ENCODE results near the gene BCL7C. TPM values are rescaled to one million over a fixed set of nuclear protein-coding genes. Genes with fewer than 3 reads are reported as not detected.

BCL7C gene
- total RNA-seq, 2 experiments from 2014 or later = 17.8 to 19.1 TPM

GRCh38 chr16:30876867-30877266 lies 17.0 kb downstream of the BCL7C start:
- peak overlapping the region; percentile 88 to 93 for H3K27ac ChIP-seq (ENCODE audit: low read depth in 1 of 2, low read length in 2 of 2)
- no peaks in the 10 kb centered on the region for H3K27me3 Mint-ChIP-seq
- H3K4me1 Mint-ChIP-seq (ENCODE audit: low read depth) = peaks cover 32% of the 10 kb centered on the region
- peaks cover 54% of the 10 kb centered on the region for H3K36me3 Mint-ChIP-seq (ENCODE audit: low read depth)
- no peak for TF ChIP-seq CTCF (IDR thresholded peaks at IDR 0.05)
- CTCF ChIA-PET = interaction anchor here (1.8 to 5.7 kb wide), 2 partner anchors 26 to 32 kb away, joined by 9 to 47 read pairs; no protein-coding TSS in a partner anchor
- H3K4me3 ChIP-seq (ENCODE audit: low read length) = peak overlapping the region; percentile 98
- intact Hi-C loops (cut with DNase I, micrococcal nuclease) = loop anchor here in 1 of 2 experiments (1.0 kb wide), 1 partner anchor 25 kb away; no protein-coding TSS in a partner anchor
- no peaks in the 10 kb centered on the region for H3K9me3 Mint-ChIP-seq
- H3K4me1 ChIP-seq (ENCODE audit: insufficient read depth, low read length) = peaks cover 37% of the 10 kb centered on the region
- peak in 1 of 14 experiments; percentile 25 for DNase-seq
- peaks cover 17% of the 10 kb centered on the region for H3K36me3 ChIP-seq (ENCODE audit: insufficient read depth, low read length)
- POLR2A ChIA-PET = interaction anchor here (4.2 kb wide), 1 partner anchor 25 kb away, joined by 93 read pairs; no protein-coding TSS in a partner anchor
- H3K9me3 ChIP-seq (ENCODE audit: control insufficient read depth in 1 of 2, insufficient read depth in 1 of 2, low read length in 2 of 2) = no peaks in the 10 kb centered on the region
- no peak for ATAC-seq (ENCODE audit: poor library complexity)
- H3K4me3 Mint-ChIP-seq = peak overlapping the region; percentile 96
- H3K27me3 ChIP-seq (ENCODE audit: control insufficient read depth in 1 of 2, insufficient read depth in 2 of 2, low read length in 2 of 2) = no peaks in the 10 kb centered on the region
- peak overlapping the region; percentile 98 for H3K27ac Mint-ChIP-seq

- Mint-ChIP-seq H3K27me3 (no peaks in the 10 kb centered on the region), H3K4me3 (peak overlapping the region; percentile 96), H3K9me3 (no peaks in the 10 kb centered on the region), H3K4me1 (ENCODE audit: low read depth) (peaks cover 30% of the 10 kb centered on the region), H3K36me3 (ENCODE audit: low read depth) (peaks cover 48% of the 10 kb centered on the region), H3K27ac (peak overlapping the region; percentile 98)
- Histone ChIP-seq H3K9me3 (ENCODE audit: control insufficient read depth in 1 of 2, insufficient read depth in 1 of 2, low read length in 2 of 2) (no peaks in the 10 kb centered on the region), H3K27me3 (ENCODE audit: control insufficient read depth in 1 of 2, insufficient read depth in 2 of 2, low read length in 2 of 2) (no peaks in the 10 kb centered on the region), H3K36me3 (ENCODE audit: insufficient read depth, low read length) (peaks cover 15% of the 10 kb centered on the region), H3K4me1 (ENCODE audit: insufficient read depth, low read length) (peaks cover 37% of the 10 kb centered on the region), H3K4me3 (ENCODE audit: low read length) (peak overlapping the region; percentile 98), H3K27ac (ENCODE audit: low read depth in 1 of 2, low read length in 2 of 2) (peak overlapping the region; percentile 88 to 93)
- intact Hi-C loops (cut with DNase I, micrococcal nuclease) = loop anchor here (1.0 to 2.0 kb wide), 6 partner anchors 18 to 71 kb away; partner anchors contain the start of gene BCL7C (in 2 of the 2)
- ChIA-PET CTCF (interaction anchor here (1.8 to 5.7 kb wide), 3 partner anchors 26 to 32 kb away, joined by 9 to 47 read pairs (median 25); no protein-coding TSS in a partner anchor), POLR2A (interaction anchor here (0.8 to 4.2 kb wide), 14 partner anchors 10 to 326 kb away, joined by 3 to 93 read pairs (median 8); partner anchors contain the start of genes BCL7C, CTF1, FBXL19 and KAT8)
- ATAC-seq (ENCODE audit: poor library complexity) = peak; percentile 19
- no peak for TF ChIP-seq CTCF (IDR thresholded peaks at IDR 0.05)
- peak in 7 of 14 experiments; percentile 10 to 71 (median 43) for DNase-seq
Measured at GRCh38 chr16:30875871-30876801, 17.7 kb downstream of the BCL7C start.
